SKM-1 treated with dmso at 0.1 percent for 144 hours (cell line): ENCODE data around the gene OLA1.

ENCODE experiments used
- DNase-seq: peaks from one replicate; lab custom pipeline; 2025; ENCODE audit not compliant: unreplicated experiment; lab: John Stamatoyannopoulos, UW

OLA1 gene

GRCh38 chr2:174070281-174070680 is 178.1 kb downstream of the OLA1 start:
- no peak for DNase-seq

GRCh38 chr2:174067815-174068214 is 180.5 kb downstream of the OLA1 start:
- no peak for DNase-seq

- DNase-seq, result no peak
These were observed 181.5 kb downstream of the OLA1 start for GRCh38 chr2:174066871-174067270.

- no peak for DNase-seq
These were observed 184.7 kb downstream of the OLA1 start for GRCh38 chr2:174063492-174064092.

- DNase-seq, result no peak
These were observed 185.4 kb downstream of the OLA1 start for GRCh38 chr2:174062934-174063333.

- DNase-seq, result no peak
These were observed 188.5 kb downstream of the OLA1 start for GRCh38 chr2:174059884-174060244.

GRCh38 chr2:174059178-174059883 is 189.0 kb downstream of the OLA1 start:
- peak; percentile 34 for DNase-seq

GRCh38 chr2:174058456-174058855 is 189.9 kb downstream of the OLA1 start:
- DNase-seq, result no peak

GRCh38 chr2:174058026-174058425 is 190.3 kb downstream of the OLA1 start:
- DNase-seq, result no peak

- no peak for DNase-seq
These were observed 193.4 kb downstream of the OLA1 start for GRCh38 chr2:174054926-174055325.

GRCh38 chr2:174053355-174054151 is 194.8 kb downstream of the OLA1 start:
- DNase-seq, result no peak

GRCh38 chr2:174052584-174052976 is 195.8 kb downstream of the OLA1 start:
- no peak for DNase-seq

GRCh38 chr2:174051741-174052583 is 196.4 kb downstream of the OLA1 start:
- DNase-seq, result no peak

GRCh38 chr2:174051068-174051467 is 197.3 kb downstream of the OLA1 start:
- DNase-seq, result no peak

GRCh38 chr2:174049895-174050294 is 198.4 kb downstream of the OLA1 start:
- DNase-seq, result no peak

- no peak for DNase-seq
These were observed 200.1 kb downstream of the OLA1 start for GRCh38 chr2:174048243-174048642.

GRCh38 chr2:174047746-174048145 is 200.6 kb downstream of the OLA1 start:
- no peak for DNase-seq

GRCh38 chr2:174046172-174046571 is 202.2 kb downstream of the OLA1 start:
- no peak for DNase-seq

- no peak for DNase-seq
These were observed 203.8 kb downstream of the OLA1 start for GRCh38 chr2:174044556-174044955.

GRCh38 chr2:174040417-174040701 is 208.0 kb downstream of the OLA1 start:
- no peak for DNase-seq
